Liver (tissue), 9 donors: Measurements from ENCODE around the gene ITGB1BP1. TPM values are rescaled to one million over a fixed set of nuclear protein-coding genes. Genes with fewer than 3 reads are reported as not detected.

Experiments used
- DNase-seq: peaks from one replicate; pipeline ENCODE4 v3.0.0-alpha.2; 2017; ENCODE audit warnings: low spot score
- H3K27ac ChIP-seq, 2 donors: one replicate each; pipeline ENCODE4 v1.7.0; 2013; ENCODE audit warnings: inconsistent platforms in 2 of 2, low read length in 2 of 2, control low read depth in 1 of 2, low read depth in 1 of 2, mild to moderate bottlenecking in 1 of 2
- H3K27me3 ChIP-seq, 4 donors: one replicate each; pipeline versions ENCODE4 v1.6.1 to v1.7.0; 2013; ENCODE audit warnings: low read length in 3 of 4, inconsistent platforms in 1 of 4, mild to moderate bottlenecking in 1 of 4, moderate library complexity in 1 of 4; ENCODE audit not compliant: control insufficient read depth in 4 of 4, insufficient read depth in 4 of 4
- H3K36me3 ChIP-seq, 4 donors: one replicate each; pipeline versions ENCODE4 v1.6.1 to v1.7.0; 2013; ENCODE audit warnings: low read length in 3 of 4, mild to moderate bottlenecking in 3 of 4, low read depth in 1 of 4, moderate library complexity in 1 of 4; ENCODE audit not compliant: control insufficient read depth in 4 of 4, insufficient read depth in 3 of 4
- H3K4me1 ChIP-seq, 4 donors: one replicate each; pipeline versions ENCODE4 v1.6.1 to v1.7.0; 2013; ENCODE audit warnings: low read length in 3 of 4, mild to moderate bottlenecking in 3 of 4, moderate library complexity in 1 of 4; ENCODE audit not compliant: control insufficient read depth in 4 of 4, insufficient read depth in 4 of 4
- H3K4me3 ChIP-seq, 3 donors: one replicate each; pipeline versions ENCODE4 v1.6.1 to v1.7.0; 2013; ENCODE audit warnings: low read length in 3 of 3, control low read depth in 1 of 3, low read depth in 1 of 3, mild to moderate bottlenecking in 1 of 3
- H3K9ac ChIP-seq, 2 donors: one replicate each; pipeline ENCODE4 v1.7.0; 2013; ENCODE audit warnings: low read length in 2 of 2, mild to moderate bottlenecking in 2 of 2, moderate library complexity in 2 of 2, control low read depth in 1 of 2, low read depth in 1 of 2
- H3K9me3 ChIP-seq, 4 donors: one replicate each; pipeline versions ENCODE4 v1.6.1 to v1.7.0; 2013; ENCODE audit warnings: low read length in 3 of 4; ENCODE audit not compliant: control insufficient read depth in 4 of 4
- EGR1 ChIP-seq, 2 donors: IDR thresholded peaks; 2 replicates each; pipeline ENCODE4 v1.6.1; 2016 to 2018; ENCODE audit warnings: antibody characterized with exemption in 2 of 2, low read depth in 2 of 2
- FOXA1 ChIP-seq: IDR thresholded peaks from 2 replicates; pipeline ENCODE4 v1.6.1; 2016; ENCODE audit warnings: antibody characterized with exemption
- FOXA2 ChIP-seq: IDR thresholded peaks from 2 replicates; pipeline ENCODE4 v1.6.1; 2016; ENCODE audit warnings: antibody characterized with exemption
- RAD21 ChIP-seq, 2 donors: IDR thresholded peaks; 2 replicates each; pipeline ENCODE4 v1.6.1; 2016; ENCODE audit warnings: antibody characterized with exemption in 2 of 2, mild to moderate bottlenecking in 2 of 2
- RXRA ChIP-seq, 2 donors: IDR thresholded peaks; 2 replicates each; pipeline ENCODE4 v1.6.1; 2017 to 2018; ENCODE audit warnings: antibody characterized with exemption in 2 of 2, mild to moderate bottlenecking in 1 of 2
- SP1 ChIP-seq: IDR thresholded peaks from 2 replicates; pipeline ENCODE4 v1.6.1; 2018; ENCODE audit warnings: antibody characterized with exemption, mild to moderate bottlenecking
- TAF1 ChIP-seq: conservative IDR thresholded peaks from 2 replicates; pipeline ENCODE4 v1.6.1; 2016; ENCODE audit warnings: antibody characterized with exemption, mild to moderate bottlenecking
- YY1 ChIP-seq: IDR thresholded peaks from 2 replicates; pipeline ENCODE4 v1.6.1; 2016; ENCODE audit warnings: antibody characterized with exemption, mild to moderate bottlenecking
- WGBS: extraction: QIAGEN DNeasy Blood & Tissue Kit; methylation state at CpG from one replicate; pipeline ENCODE4 v1.1.7; 2013; 5-methylcytosine and 5-hydroxymethylcytosine counted together
- polyA plus RNA-seq, 2 donors: library from polyadenylated mRNA; stranded (reverse) in 1 of 2; unstranded in 1 of 2; fragments of 200-250 nt in 1 of 2; fragments of >200 nt in 1 of 2; fragmentation: Nextera tagmentation in 1 of 2; extraction: Ambion mirVana in 1 of 2; gene quantifications; one replicate each; pipeline versions ENCODE4 v1.2.1 to v1.2.3, GENCODE V29; 2013 to 2015
- total RNA-seq, 2 donors: library from RNA; depleted of rRNA; stranded (reverse); fragments of >200 nt; gene quantifications; one replicate each; pipeline ENCODE4 v1.2.3, GENCODE V29; 2014
- TF ChIP-seq, protein P1 (sequence below): fragments of 150-350 bp; IDR thresholded peaks from 2 replicates; pipeline ENCODE4 v1.5.1; 2017; ENCODE audit warnings: improper control_type of control experiment, low read depth, low read length; ENCODE audit not compliant: missing input control
- TF ChIP-seq, protein P2 (sequence below): IDR thresholded peaks from 2 replicates; pipeline ENCODE4 v1.6.1; 2016; ENCODE audit warnings: antibody characterized with exemption
- TF ChIP-seq, protein P3 (sequence below): IDR thresholded peaks from 2 replicates; pipeline ENCODE4 v1.6.1; 2016; ENCODE audit warnings: antibody characterized with exemption
- TF ChIP-seq, protein P4 (sequence below): IDR thresholded peaks from 2 replicates; pipeline ENCODE4 v1.6.1; 2016; ENCODE audit warnings: antibody characterized with exemption
- donor health status: healthy.
- donor health status: healthy.
- donor health status: healthy.
- donor health status: healthy.
- donor health status: healthy.

ITGB1BP1 gene
- total and polyA plus RNA-seq, 4 donors, result 6.6 to 30.9 (median 13.7) TPM

DNA sequence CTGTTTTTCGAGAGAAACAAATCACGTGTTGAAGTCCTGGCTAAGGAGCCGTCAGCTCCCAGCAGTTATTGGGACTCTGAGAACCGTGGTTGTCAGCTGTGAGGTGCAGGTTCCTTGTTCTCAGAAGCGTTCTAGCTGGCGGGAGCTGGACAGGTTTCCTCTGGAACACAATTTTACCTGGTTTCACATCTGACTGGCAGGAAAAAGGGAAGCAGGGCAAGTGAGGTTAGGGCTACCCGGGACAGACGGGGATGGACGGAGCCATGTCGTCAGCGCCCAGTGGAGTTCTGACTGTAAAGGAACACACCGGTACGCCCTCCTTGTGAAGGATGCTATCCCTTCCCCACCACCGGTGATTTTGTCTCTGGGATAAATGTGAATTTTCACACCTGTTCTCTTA lies 26.1 kb downstream of the ITGB1BP1 start:
- Histone ChIP-seq H3K4me1 (no peaks in the 10 kb centered on the region), H3K27ac (no peak overlapping the region), H3K36me3 (peaks cover 0 to 4% (median 1%) of the 10 kb centered on the region in 4 donors), H3K4me3 (no peak overlapping the region), H3K9me3 (no peaks in the 10 kb centered on the region), H3K9ac (no peak overlapping the region), H3K27me3 (no peaks in the 10 kb centered on the region)
- TF ChIP-seq, protein P1, sequence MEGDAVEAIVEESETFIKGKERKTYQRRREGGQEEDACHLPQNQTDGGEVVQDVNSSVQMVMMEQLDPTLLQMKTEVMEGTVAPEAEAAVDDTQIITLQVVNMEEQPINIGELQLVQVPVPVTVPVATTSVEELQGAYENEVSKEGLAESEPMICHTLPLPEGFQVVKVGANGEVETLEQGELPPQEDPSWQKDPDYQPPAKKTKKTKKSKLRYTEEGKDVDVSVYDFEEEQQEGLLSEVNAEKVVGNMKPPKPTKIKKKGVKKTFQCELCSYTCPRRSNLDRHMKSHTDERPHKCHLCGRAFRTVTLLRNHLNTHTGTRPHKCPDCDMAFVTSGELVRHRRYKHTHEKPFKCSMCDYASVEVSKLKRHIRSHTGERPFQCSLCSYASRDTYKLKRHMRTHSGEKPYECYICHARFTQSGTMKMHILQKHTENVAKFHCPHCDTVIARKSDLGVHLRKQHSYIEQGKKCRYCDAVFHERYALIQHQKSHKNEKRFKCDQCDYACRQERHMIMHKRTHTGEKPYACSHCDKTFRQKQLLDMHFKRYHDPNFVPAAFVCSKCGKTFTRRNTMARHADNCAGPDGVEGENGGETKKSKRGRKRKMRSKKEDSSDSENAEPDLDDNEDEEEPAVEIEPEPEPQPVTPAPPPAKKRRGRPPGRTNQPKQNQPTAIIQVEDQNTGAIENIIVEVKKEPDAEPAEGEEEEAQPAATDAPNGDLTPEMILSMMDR, result no peak
- TF ChIP-seq TAF1, result no peak
- TF ChIP-seq, protein P2, sequence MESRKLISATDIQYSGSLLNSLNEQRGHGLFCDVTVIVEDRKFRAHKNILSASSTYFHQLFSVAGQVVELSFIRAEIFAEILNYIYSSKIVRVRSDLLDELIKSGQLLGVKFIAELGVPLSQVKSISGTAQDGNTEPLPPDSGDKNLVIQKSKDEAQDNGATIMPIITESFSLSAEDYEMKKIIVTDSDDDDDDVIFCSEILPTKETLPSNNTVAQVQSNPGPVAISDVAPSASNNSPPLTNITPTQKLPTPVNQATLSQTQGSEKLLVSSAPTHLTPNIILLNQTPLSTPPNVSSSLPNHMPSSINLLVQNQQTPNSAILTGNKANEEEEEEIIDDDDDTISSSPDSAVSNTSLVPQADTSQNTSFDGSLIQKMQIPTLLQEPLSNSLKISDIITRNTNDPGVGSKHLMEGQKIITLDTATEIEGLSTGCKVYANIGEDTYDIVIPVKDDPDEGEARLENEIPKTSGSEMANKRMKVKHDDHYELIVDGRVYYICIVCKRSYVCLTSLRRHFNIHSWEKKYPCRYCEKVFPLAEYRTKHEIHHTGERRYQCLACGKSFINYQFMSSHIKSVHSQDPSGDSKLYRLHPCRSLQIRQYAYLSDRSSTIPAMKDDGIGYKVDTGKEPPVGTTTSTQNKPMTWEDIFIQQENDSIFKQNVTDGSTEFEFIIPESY, result no peak
- TF ChIP-seq RAD21 (IDR thresholded peaks at IDR 0.05), result no peak
- TF ChIP-seq RXRA (IDR thresholded peaks at IDR 0.05), result no peak
- TF ChIP-seq, protein P3, sequence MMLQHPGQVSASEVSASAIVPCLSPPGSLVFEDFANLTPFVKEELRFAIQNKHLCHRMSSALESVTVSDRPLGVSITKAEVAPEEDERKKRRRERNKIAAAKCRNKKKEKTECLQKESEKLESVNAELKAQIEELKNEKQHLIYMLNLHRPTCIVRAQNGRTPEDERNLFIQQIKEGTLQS, result no peak
- TF ChIP-seq FOXA1, result no peak
- TF ChIP-seq YY1, result no peak
- TF ChIP-seq, protein P4, sequence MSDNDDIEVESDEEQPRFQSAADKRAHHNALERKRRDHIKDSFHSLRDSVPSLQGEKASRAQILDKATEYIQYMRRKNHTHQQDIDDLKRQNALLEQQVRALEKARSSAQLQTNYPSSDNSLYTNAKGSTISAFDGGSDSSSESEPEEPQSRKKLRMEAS, result no peak
- DNase-seq, result no peak
- WGBS, result 96% methylated on average over 14 of the region's 14 CpGs

DNA sequence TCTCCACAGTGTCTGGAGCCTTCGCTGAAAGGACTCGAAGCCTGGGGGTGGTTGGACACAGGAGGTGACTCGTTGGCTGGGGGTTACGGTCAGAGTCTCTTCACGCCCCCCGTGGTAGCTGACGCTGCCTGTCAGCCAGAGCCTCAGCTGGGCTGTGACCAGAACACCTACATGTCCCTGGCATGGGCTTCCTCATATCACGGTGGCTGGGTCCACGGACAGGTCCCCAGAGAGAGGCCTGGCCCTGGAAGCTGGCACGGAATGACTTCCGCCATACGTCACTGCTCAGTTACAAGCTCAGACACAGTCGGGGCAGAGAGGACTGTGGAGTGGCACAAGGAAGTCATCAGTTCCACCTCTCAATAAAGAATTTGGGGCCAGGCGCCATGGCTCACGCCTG lies 28.5 kb downstream of the ITGB1BP1 start:
- TF ChIP-seq, protein P1, result no peak
- TF ChIP-seq YY1 (no peak), SP1 (no peak), FOXA2 (no peak), EGR1 (IDR thresholded peaks at IDR 0.05; ENCODE audit: low read depth in 2 of 2) (no peak), FOXA1 (no peak)
- TF ChIP-seq, protein P4, result no peak
- no peak for DNase-seq
- H3K9me3 ChIP-seq, result no peaks in the 10 kb centered on the region
- no peak overlapping the region for H3K27ac ChIP-seq
- H3K4me3 ChIP-seq, result no peak overlapping the region
- no peaks in the 10 kb centered on the region for H3K27me3 ChIP-seq
- no peak overlapping the region for H3K9ac ChIP-seq
- 97% methylated on average over 15 of the region's 15 CpGs for WGBS
- H3K4me1 ChIP-seq, result no peaks in the 10 kb centered on the region
- peaks cover 0 to 4% (median 0%) of the 10 kb centered on the region in 4 donors for H3K36me3 ChIP-seq
